HG03442 (cell line): ENCODE data around the gene CCND1.

ENCODE experiments used
- ATAC-seq: cut with Tn5 transposase; IDR thresholded peaks from one replicate; pipeline ENCODE4 v1.9.1; 2021; ENCODE audit warnings: mild to moderate bottlenecking, moderate library complexity; ENCODE audit not compliant: unreplicated experiment

Gene CCND1

GRCh38 chr11:69640260-69640994, 529 bp upstream of the CCND1 start:
- no peak for ATAC-seq

- ATAC-seq: no peak
Observed at GRCh38 chr11:69641681-69642548, 959 bp downstream of the CCND1 start.

GRCh38 chr11:69642549-69642912, 1.6 kb downstream of the CCND1 start:
- ATAC-seq: no peak

GRCh38 chr11:69642913-69643632, 2.1 kb downstream of the CCND1 start:
- peak; percentile 61 for ATAC-seq

- no peak for ATAC-seq
Observed at GRCh38 chr11:69643646-69644045, 2.7 kb downstream of the CCND1 start.

GRCh38 chr11:69644071-69644961, 3.4 kb downstream of the CCND1 start:
- no peak for ATAC-seq

- no peak for ATAC-seq
Observed at GRCh38 chr11:69644962-69645675, 4.2 kb downstream of the CCND1 start.

- no peak for ATAC-seq
Observed at GRCh38 chr11:69645801-69646492, 5.0 kb downstream of the CCND1 start.

- ATAC-seq: no peak
Observed at GRCh38 chr11:69646493-69647389, 5.8 kb downstream of the CCND1 start.

- no peak for ATAC-seq
Observed at GRCh38 chr11:69647390-69647748, 6.4 kb downstream of the CCND1 start.

GRCh38 chr11:69647761-69648497, 7.0 kb downstream of the CCND1 start:
- no peak for ATAC-seq

GRCh38 chr11:69648679-69649575, 8.0 kb downstream of the CCND1 start:
- no peak for ATAC-seq

- ATAC-seq: no peak
Observed at GRCh38 chr11:69649576-69649900, 8.6 kb downstream of the CCND1 start.

- no peak for ATAC-seq
Observed at GRCh38 chr11:69650081-69650831, 9.3 kb downstream of the CCND1 start.

GRCh38 chr11:69650832-69651344, 9.9 kb downstream of the CCND1 start:
- ATAC-seq: no peak
